Panc1 (cell line): ENCODE results near the gene OR52M1.

Experiments
- CTCF ChIP-seq: fragments of 450-650 bp; IDR thresholded peaks from 2 replicates; pipeline ENCODE4 v1.5.1; 2017; ENCODE audit warnings: mild to moderate bottlenecking
- POLR2AphosphoS5 ChIP-seq: IDR thresholded peaks from 2 replicates; pipeline ENCODE4 v1.6.1; 2012; ENCODE audit warnings: mild to moderate bottlenecking, low read depth, low read length, moderate library complexity
- TF ChIP-seq, protein P1 (sequence below), 2 experiments: IDR thresholded peaks; 2 replicates each; pipeline ENCODE4 v1.6.1; 2011 to 2012; ENCODE audit warnings: low read depth in 2 of 2, control low read depth in 1 of 2, low read length in 1 of 2, mild to moderate bottlenecking in 1 of 2, moderate library complexity in 1 of 2; ENCODE audit not compliant: insufficient read depth in 1 of 2

GRCh38 chr11:4496557-4497248, 48.3 kb upstream of the OR52M1 start:
- TF ChIP-seq POLR2AphosphoS5 (no peak), CTCF (no peak)
- TF ChIP-seq, protein P1, sequence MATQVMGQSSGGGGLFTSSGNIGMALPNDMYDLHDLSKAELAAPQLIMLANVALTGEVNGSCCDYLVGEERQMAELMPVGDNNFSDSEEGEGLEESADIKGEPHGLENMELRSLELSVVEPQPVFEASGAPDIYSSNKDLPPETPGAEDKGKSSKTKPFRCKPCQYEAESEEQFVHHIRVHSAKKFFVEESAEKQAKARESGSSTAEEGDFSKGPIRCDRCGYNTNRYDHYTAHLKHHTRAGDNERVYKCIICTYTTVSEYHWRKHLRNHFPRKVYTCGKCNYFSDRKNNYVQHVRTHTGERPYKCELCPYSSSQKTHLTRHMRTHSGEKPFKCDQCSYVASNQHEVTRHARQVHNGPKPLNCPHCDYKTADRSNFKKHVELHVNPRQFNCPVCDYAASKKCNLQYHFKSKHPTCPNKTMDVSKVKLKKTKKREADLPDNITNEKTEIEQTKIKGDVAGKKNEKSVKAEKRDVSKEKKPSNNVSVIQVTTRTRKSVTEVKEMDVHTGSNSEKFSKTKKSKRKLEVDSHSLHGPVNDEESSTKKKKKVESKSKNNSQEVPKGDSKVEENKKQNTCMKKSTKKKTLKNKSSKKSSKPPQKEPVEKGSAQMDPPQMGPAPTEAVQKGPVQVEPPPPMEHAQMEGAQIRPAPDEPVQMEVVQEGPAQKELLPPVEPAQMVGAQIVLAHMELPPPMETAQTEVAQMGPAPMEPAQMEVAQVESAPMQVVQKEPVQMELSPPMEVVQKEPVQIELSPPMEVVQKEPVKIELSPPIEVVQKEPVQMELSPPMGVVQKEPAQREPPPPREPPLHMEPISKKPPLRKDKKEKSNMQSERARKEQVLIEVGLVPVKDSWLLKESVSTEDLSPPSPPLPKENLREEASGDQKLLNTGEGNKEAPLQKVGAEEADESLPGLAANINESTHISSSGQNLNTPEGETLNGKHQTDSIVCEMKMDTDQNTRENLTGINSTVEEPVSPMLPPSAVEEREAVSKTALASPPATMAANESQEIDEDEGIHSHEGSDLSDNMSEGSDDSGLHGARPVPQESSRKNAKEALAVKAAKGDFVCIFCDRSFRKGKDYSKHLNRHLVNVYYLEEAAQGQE (IDR thresholded peaks at IDR 0.05; ENCODE audit: insufficient read depth in 1 of 2, low read depth in 2 of 2, low read length in 1 of 2) = no peak
